Esophagus muscularis mucosa (tissue), 4 donors: ENCODE measurements around the gene BMI1. TPM values are rescaled to one million over a fixed set of nuclear protein-coding genes. Genes with fewer than 3 reads are reported as not detected.
A peak's percentile ranks its signal among the peaks of the same experiment; 100 is the strongest.

Source experiments
- DNase-seq: peaks from one replicate; pipeline ENCODE4 v3.0.0-alpha.2; 2017; ENCODE audit errors: extremely low spot score
- H3K27ac ChIP-seq, 4 donors: fragments of 200-600 bp; sonication (generic); replicated peaks in 1 of 4; 1 replicate in 3 of 4; 2 replicates in 1 of 4; pipeline ENCODE4 v1.5.1; 2016 to 2019; ENCODE audit warnings: mild to moderate bottlenecking in 1 of 4
- H3K27me3 ChIP-seq, 4 donors: fragments of 200-600 bp; sonication (generic); one replicate each; pipeline versions ENCODE4 v1.5.1 to v1.6.0; 2016 to 2019
- H3K36me3 ChIP-seq, 4 donors: fragments of 200-600 bp; sonication (generic); one replicate each; pipeline ENCODE4 v1.5.1; 2016 to 2019
- H3K4me1 ChIP-seq, 4 donors: fragments of 200-600 bp; sonication (generic); one replicate each; pipeline ENCODE4 v1.5.1; 2016 to 2019
- H3K4me3 ChIP-seq, 4 donors: fragments of 200-600 bp; sonication (generic); 1 replicate in 2 of 4; 2 replicates in 2 of 4; pipeline ENCODE4 v1.5.1; 2016 to 2019; ENCODE audit warnings: mild to moderate bottlenecking in 4 of 4, moderate library complexity in 1 of 4
- H3K9me3 ChIP-seq, 4 donors: fragments of 200-600 bp; sonication (generic); 1 replicate in 3 of 4; 2 replicates in 1 of 4; pipeline ENCODE4 v1.5.1; 2016 to 2019
- CTCF ChIP-seq, 3 experiments: fragments of 200-600 bp in 2 of 3; fragments of 450-650 bp in 1 of 3; sonication (generic) in 2 of 3; IDR thresholded peaks; one replicate each; pipeline ENCODE4 v1.5.1; 2017 to 2019; ENCODE audit warnings: antibody characterized with exemption in 3 of 3, mild to moderate bottlenecking in 2 of 3, moderate library complexity in 1 of 3
- EP300 ChIP-seq: sonication (generic); formaldehyde crosslinking; IDR thresholded peaks from one replicate; pipeline ENCODE4 v1.6.1; 2017; ENCODE audit warnings: antibody characterized with exemption
- POLR2A ChIP-seq: fragments of 450-650 bp; IDR thresholded peaks from one replicate; pipeline ENCODE4 v1.6.1; 2017; ENCODE audit warnings: antibody characterized with exemption, moderate library complexity, mild to moderate bottlenecking, low read depth
- POLR2AphosphoS5 ChIP-seq, 2 donors: sonication (generic); formaldehyde crosslinking; IDR thresholded peaks; one replicate each; pipeline ENCODE4 v1.6.1; 2017; ENCODE audit warnings: antibody characterized with exemption in 2 of 2
- WGBS: methylation state at CpG from one replicate; pipeline ENCODE4 v1.1.5; 2018; 5-methylcytosine and 5-hydroxymethylcytosine counted together
- intact Hi-C: fragments of 100-400 bp; cut with DNase I; formaldehyde crosslinking; loops from one replicate; pipeline ENCODE4 v1.15.1; 2023
- total RNA-seq, 4 donors: library from RNA; depleted of rRNA; stranded (reverse); fragments of >200 nt; gene quantifications; one replicate each; pipeline versions ENCODE4 v1.1.0 to v1.2.1, GENCODE V29; 2016

The BMI1 gene
- total RNA-seq, 4 donors from 2014 or later = 74.4 to 106 (median 89.4) TPM

DNA sequence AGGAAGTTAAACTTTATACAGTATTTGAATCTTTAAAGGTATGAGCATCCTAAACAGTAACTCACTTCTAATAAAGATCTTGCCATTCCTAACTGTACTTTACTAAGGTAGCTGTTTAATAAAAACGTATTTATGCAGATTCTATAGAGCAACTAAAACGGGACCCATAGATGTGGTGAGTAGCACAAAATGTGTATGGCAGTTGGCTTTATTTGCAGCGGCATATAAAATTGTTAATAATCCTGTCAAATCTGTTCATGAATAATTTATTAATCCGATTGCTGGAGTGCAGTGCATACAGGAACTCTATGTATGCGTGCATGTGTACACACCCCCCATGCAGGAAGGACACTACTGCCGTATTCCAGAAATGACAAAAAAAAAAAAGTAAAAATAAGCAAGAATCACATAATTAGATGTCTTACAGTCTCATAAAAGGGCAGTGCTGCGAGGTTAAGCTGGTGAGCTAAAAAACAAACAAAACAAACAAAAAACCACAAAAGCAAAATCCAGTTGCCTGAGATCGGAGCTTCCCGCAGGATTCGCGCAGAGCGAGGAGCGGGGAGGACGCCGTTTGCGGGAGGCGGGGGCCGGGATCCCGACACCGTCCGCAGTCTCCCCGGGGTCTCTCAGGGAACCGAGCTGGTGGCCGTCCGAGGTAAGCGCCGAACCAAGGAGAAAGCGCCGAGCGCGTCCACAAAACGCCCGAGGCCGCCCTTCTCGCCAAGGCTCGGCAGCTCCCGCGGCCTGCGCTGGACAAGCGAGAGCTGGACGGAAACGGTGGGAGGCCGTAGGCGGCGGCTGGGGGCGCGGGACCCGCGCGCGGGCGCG is 5.2 kb upstream of the BMI1 start:
- H3K27ac ChIP-seq = peak overlapping the region; percentile 85 to 95 (median 94)
- 1% methylated on average over 20 of the region's 53 CpGs for WGBS
- DNase-seq = no peak
- intact Hi-C loops = loop anchor here (5.0 kb wide), 2 partner anchors 122 to 783 kb away; partner anchors contain the start of gene MLLT10
- TF ChIP-seq POLR2A (no peak), EP300 (no peak), POLR2AphosphoS5 (IDR thresholded peaks at IDR 0.05) (no peak), CTCF (IDR thresholded peaks at IDR 0.05) (peak in 1 of 3 experiments; percentile 6)
- H3K27me3 ChIP-seq = no peaks in the 10 kb centered on the region
- H3K4me3 ChIP-seq = peak overlapping the region; percentile 70 to 85 (median 82)
- peaks cover 28 to 45% (median 38%) of the 10 kb centered on the region in 4 donors for H3K4me1 ChIP-seq
- no peaks in the 10 kb centered on the region for H3K36me3 ChIP-seq
- no peaks in the 10 kb centered on the region for H3K9me3 ChIP-seq

- no peaks in the 10 kb centered on the region for H3K27me3 ChIP-seq
- intact Hi-C loops = loop anchor here (5.0 kb wide), 2 partner anchors 121 to 784 kb away; partner anchors contain the start of gene MLLT10
- 0% methylated on average over 27 of the region's 63 CpGs for WGBS
- TF ChIP-seq POLR2A = peak; percentile 7
- TF ChIP-seq EP300 = no peak
- peak in 1 of 3 experiments; percentile 3 for TF ChIP-seq CTCF (IDR thresholded peaks at IDR 0.05)
- peak; percentile 90 to 92 for TF ChIP-seq POLR2AphosphoS5 (IDR thresholded peaks at IDR 0.05)
- H3K27ac ChIP-seq = peak within 1 kb of the TSS; percentile 85 to 95 (median 94)
- peak; percentile 97 for DNase-seq
- H3K36me3 ChIP-seq = no peaks in the 10 kb centered on the region
- H3K4me3 ChIP-seq = peak within 1 kb of the TSS; percentile 70 to 85 (median 82)
- H3K9me3 ChIP-seq = no peaks in the 10 kb centered on the region
- peaks cover 28 to 45% (median 38%) of the 10 kb centered on the region in 4 donors for H3K4me1 ChIP-seq
Observed at GRCh38 chr10:22316286-22317075, 4.4 kb upstream of the BMI1 start, which contains the start of gene COMMD3. Gene COMMD3 (plus strand): TSS chr10:22316388. CDS start chr10:22316418, 30 bp downstream.

GRCh38 chr10:22317076-22317370 is 3.9 kb upstream of the BMI1 start:
- WGBS = 12% methylated on average over 9 of the region's 9 CpGs
- intact Hi-C loops = loop anchor here (5.0 kb wide), 2 partner anchors 120 to 785 kb away; partner anchors contain the start of gene MLLT10
- no peak for DNase-seq
- peak overlapping the region; percentile 70 to 85 (median 82) for H3K4me3 ChIP-seq
- no peaks in the 10 kb centered on the region for H3K9me3 ChIP-seq
- no peak for TF ChIP-seq CTCF (IDR thresholded peaks at IDR 0.05)
- no peak for TF ChIP-seq POLR2A
- TF ChIP-seq EP300 = no peak
- TF ChIP-seq POLR2AphosphoS5 (IDR thresholded peaks at IDR 0.05) = no peak
- H3K36me3 ChIP-seq = no peaks in the 10 kb centered on the region
- H3K27ac ChIP-seq = peak overlapping the region; percentile 85 to 95 (median 94)
- H3K27me3 ChIP-seq = no peaks in the 10 kb centered on the region
- H3K4me1 ChIP-seq = peaks cover 28 to 45% (median 39%) of the 10 kb centered on the region in 4 donors

- no peaks in the 10 kb centered on the region for H3K36me3 ChIP-seq
- no peaks in the 10 kb centered on the region for H3K9me3 ChIP-seq
- H3K4me3 ChIP-seq = no peak overlapping the region
- WGBS = 81% methylated on average over 6 of the region's 6 CpGs
- no peak for TF ChIP-seq EP300
- TF ChIP-seq POLR2A = no peak
- no peak for TF ChIP-seq CTCF (IDR thresholded peaks at IDR 0.05)
- TF ChIP-seq POLR2AphosphoS5 (IDR thresholded peaks at IDR 0.05) = no peak
- peak overlapping the region in 3 of 4 donors; percentile 93 to 95 (median 95) for H3K27ac ChIP-seq
- intact Hi-C loops = loop anchor here (5.0 kb wide), 2 partner anchors 119 to 786 kb away; partner anchors contain the start of gene MLLT10
- H3K27me3 ChIP-seq = no peaks in the 10 kb centered on the region
- no peak for DNase-seq
- H3K4me1 ChIP-seq = peaks cover 37 to 55% (median 48%) of the 10 kb centered on the region in 4 donors
Observed at GRCh38 chr10:22317771-22318565, 2.9 kb upstream of the BMI1 start.
